Natural killer cell (primary cell): ENCODE results near the gene BTBD9. TPM values are rescaled to one million over a fixed set of nuclear protein-coding genes. Genes with fewer than 3 reads are reported as not detected.
A peak's percentile ranks its signal among the peaks of the same experiment; 100 is the strongest.

Source experiments
- ATAC-seq, 3 donors: fragments of 150-1000 bp in 2 of 3; fragments of 200-7000 bp in 1 of 3; cut with Tn5 transposase; 1 replicate in 1 of 3; 2 replicates in 2 of 3; pipeline ENCODE4 v1.10.0; 2021; ENCODE audit warnings: mild to moderate bottlenecking in 2 of 3, moderate library complexity in 2 of 3
- DNase-seq, 2 donors: peaks; one replicate each; pipeline versions ENCODE4 v3.0.0 to v3.0.0-alpha.2; 2013 to 2021; ENCODE audit warnings: mixed read lengths in 1 of 2
- H3K27ac ChIP-seq: one replicate; pipeline ENCODE4 v1.5.1; 2013; ENCODE audit warnings: mild to moderate bottlenecking, low read length
- H3K27me3 ChIP-seq: one replicate; pipeline ENCODE4 v1.6.1; 2013; ENCODE audit warnings: low read length; ENCODE audit not compliant: control insufficient read depth, insufficient read depth
- H3K36me3 ChIP-seq: one replicate; pipeline ENCODE4 v1.6.1; 2013; ENCODE audit warnings: low read length; ENCODE audit not compliant: control insufficient read depth, insufficient read depth
- H3K4me1 ChIP-seq: one replicate; pipeline ENCODE4 v1.6.1; 2013; ENCODE audit warnings: low read length; ENCODE audit not compliant: control insufficient read depth, insufficient read depth
- H3K4me3 ChIP-seq: one replicate; pipeline ENCODE4 v1.5.1; 2013; ENCODE audit warnings: low read length
- H3K9me3 ChIP-seq: one replicate; pipeline ENCODE4 v1.6.1; 2013; ENCODE audit warnings: low read length; ENCODE audit not compliant: control insufficient read depth, insufficient read depth
- H3K27ac Mint-ChIP-seq, 2 donors: one replicate each; pipeline ENCODE4 v1.8.0; 2022; ENCODE audit warnings: mild to moderate bottlenecking in 2 of 2, mixed read lengths in 2 of 2, moderate library complexity in 1 of 2
- H3K27me3 Mint-ChIP-seq, 2 donors: one replicate each; pipeline ENCODE4 v1.8.0; 2022; ENCODE audit warnings: low read depth in 2 of 2, mixed read lengths in 2 of 2
- H3K36me3 Mint-ChIP-seq: one replicate; pipeline ENCODE4 v1.8.0; 2022; ENCODE audit warnings: mixed read lengths
- H3K4me1 Mint-ChIP-seq, 2 donors: one replicate each; pipeline ENCODE4 v1.8.0; 2022; ENCODE audit warnings: mixed read lengths in 2 of 2
- H3K4me3 Mint-ChIP-seq: one replicate; pipeline ENCODE4 v1.8.0; 2022; ENCODE audit warnings: mild to moderate bottlenecking, moderate library complexity, mixed read lengths
- H3K9me3 Mint-ChIP-seq, 2 donors: one replicate each; pipeline ENCODE4 v1.8.0; 2022; ENCODE audit warnings: mixed read lengths in 2 of 2
- CTCF ChIP-seq: fragments of 200-600 bp; IDR thresholded peaks from one replicate; pipeline ENCODE4 v1.8.0; 2022; ENCODE audit warnings: antibody characterized with exemption
- WGBS: methylation state at CpG from one replicate; pipeline ENCODE4 v1.1.7; 2013; ENCODE audit warnings: missing lambda C conversion rate; ENCODE audit not compliant: insufficient coverage; 5-methylcytosine and 5-hydroxymethylcytosine counted together
- intact Hi-C: fragments of 100-400 bp; cut with micrococcal nuclease; formaldehyde crosslinking; loops from one replicate; pipeline ENCODE4 v1.14.2; 2022
- total RNA-seq, 4 donors: library from RNA; stranded (reverse); fragments of 120-200 nt in 1 of 4; gene quantifications; one replicate each; pipeline versions ENCODE4 v1.2.3 to v1.2.4, GENCODE V29; 2013 to 2022

Gene BTBD9
- total RNA-seq, 3 donors from 2014 or later (not counting 1 experiment from before 2014, with no cell fraction given) = 51.6 to 70.3 (median 54.3) TPM

- Histone ChIP-seq H3K27ac (no peak overlapping the region), H3K27me3 (no peaks in the 10 kb centered on the region), H3K4me3 (no peak overlapping the region), H3K4me1 (no peaks in the 10 kb centered on the region), H3K36me3 (no peaks in the 10 kb centered on the region), H3K9me3 (no peaks in the 10 kb centered on the region)
- H3K27ac Mint-ChIP-seq = no peak overlapping the region
- DNase-seq = no peak
- intact Hi-C loops = no loop called here
- no peaks in the 10 kb centered on the region for H3K36me3 Mint-ChIP-seq
- TF ChIP-seq CTCF = no peak
- WGBS = 92% methylated on average over 11 of the region's 11 CpGs
- no peak for ATAC-seq
- no peaks in the 10 kb centered on the region for H3K27me3 Mint-ChIP-seq
- no peaks in the 10 kb centered on the region for H3K9me3 Mint-ChIP-seq
- no peak overlapping the region for H3K4me3 Mint-ChIP-seq
- peaks cover 5% of the 10 kb centered on the region in 2 donors for H3K4me1 Mint-ChIP-seq
Measured at GRCh38 chr6:38167598-38167997, 472.1 kb downstream of the BTBD9 start.

GRCh38 chr6:38166411-38167240 lies 473.1 kb downstream of the BTBD9 start:
- Histone ChIP-seq H3K9me3 (no peaks in the 10 kb centered on the region), H3K27ac (no peak overlapping the region), H3K36me3 (no peaks in the 10 kb centered on the region), H3K4me1 (no peaks in the 10 kb centered on the region), H3K27me3 (no peaks in the 10 kb centered on the region), H3K4me3 (no peak overlapping the region)
- intact Hi-C loops = no loop called here
- ATAC-seq = no peak
- Mint-ChIP-seq H3K27me3 (no peaks in the 10 kb centered on the region), H3K4me3 (no peak overlapping the region), H3K4me1 (peaks cover 5 to 10% of the 10 kb centered on the region in 2 donors), H3K36me3 (no peaks in the 10 kb centered on the region), H3K9me3 (no peaks in the 10 kb centered on the region), H3K27ac (no peak overlapping the region)
- no peak for TF ChIP-seq CTCF
- no peak for DNase-seq
- 87% methylated on average over 28 of the region's 32 CpGs for WGBS

GRCh38 chr6:38164671-38165108 lies 475.0 kb downstream of the BTBD9 start:
- Histone ChIP-seq H3K27me3 (no peaks in the 10 kb centered on the region), H3K9me3 (no peaks in the 10 kb centered on the region), H3K4me3 (no peak overlapping the region), H3K27ac (no peak overlapping the region), H3K36me3 (no peaks in the 10 kb centered on the region), H3K4me1 (no peaks in the 10 kb centered on the region)
- no peaks in the 10 kb centered on the region for H3K27me3 Mint-ChIP-seq
- ATAC-seq = no peak
- peaks cover 10 to 16% of the 10 kb centered on the region in 2 donors for H3K4me1 Mint-ChIP-seq
- H3K27ac Mint-ChIP-seq = no peak overlapping the region
- no peak overlapping the region for H3K4me3 Mint-ChIP-seq
- intact Hi-C loops = no loop called here
- H3K9me3 Mint-ChIP-seq = no peaks in the 10 kb centered on the region
- DNase-seq = no peak
- TF ChIP-seq CTCF = no peak
- WGBS = 97% methylated on average over 14 of the region's 14 CpGs
- no peaks in the 10 kb centered on the region for H3K36me3 Mint-ChIP-seq

- Mint-ChIP-seq H3K27me3 (no peaks in the 10 kb centered on the region), H3K27ac (peak overlapping the region in 1 of 2 donors; percentile 18), H3K4me3 (no peak overlapping the region), H3K4me1 (peaks cover 10 to 16% of the 10 kb centered on the region in 2 donors), H3K9me3 (no peaks in the 10 kb centered on the region), H3K36me3 (no peaks in the 10 kb centered on the region)
- DNase-seq (no peak), ATAC-seq (no peak)
- Histone ChIP-seq H3K9me3 (no peaks in the 10 kb centered on the region), H3K27ac (no peak overlapping the region), H3K4me3 (no peak overlapping the region), H3K27me3 (no peaks in the 10 kb centered on the region), H3K4me1 (no peaks in the 10 kb centered on the region), H3K36me3 (no peaks in the 10 kb centered on the region)
- TF ChIP-seq CTCF = no peak
- WGBS = 99% methylated on average over 5 of the region's 6 CpGs
- intact Hi-C loops = no loop called here
Measured at GRCh38 chr6:38164131-38164481, 475.6 kb downstream of the BTBD9 start.
